ENCODE results near the gene ARRDC2. TPM values are rescaled to one million over a fixed set of nuclear protein-coding genes. Genes with fewer than 3 reads are reported as not detected.

ARRDC2 gene
- total RNA-seq, 6 experiments from 2014 or later = 5.3 to 8.1 (median 7.0) TPM

- Mint-ChIP-seq H3K4me3 (no peak overlapping the region), H3K36me3 (ENCODE audit: low read depth) (no peaks in the 10 kb centered on the region), H3K4me1 (ENCODE audit: low read depth) (no peaks in the 10 kb centered on the region), H3K9me3 (no peaks in the 10 kb centered on the region), H3K27ac (no peak overlapping the region), H3K27me3 (ENCODE audit: insufficient read depth) (peaks cover 11% of the 10 kb centered on the region)
- no peak for DNase-seq
- TF ChIP-seq CTCF (IDR thresholded peaks at IDR 0.05) = no peak
These were observed 33.4 kb upstream of the ARRDC2 start for GRCh38 chr19:17974551-17974950.

DNA sequence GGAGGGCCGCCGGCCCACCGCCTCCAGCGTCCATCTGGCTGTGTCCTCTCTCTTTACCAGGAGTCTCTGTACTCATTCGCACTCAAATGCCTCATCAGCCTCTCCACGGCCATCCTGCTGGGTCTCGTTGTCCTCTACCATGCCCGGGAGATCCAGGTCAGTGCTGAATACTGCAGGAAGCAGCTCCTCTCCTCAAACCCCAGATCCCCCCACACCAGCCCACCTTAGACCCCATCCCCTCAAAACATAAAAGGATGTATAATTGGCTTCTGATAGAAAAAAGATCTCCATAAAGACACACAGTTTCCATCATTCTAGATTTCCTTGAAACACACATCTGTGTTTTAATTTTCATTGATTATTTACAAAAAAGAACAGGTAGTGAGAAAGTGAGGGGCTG, 32.9 kb upstream of the ARRDC2 start:
- no peaks in the 10 kb centered on the region for H3K9me3 Mint-ChIP-seq
- H3K4me3 Mint-ChIP-seq = no peak overlapping the region
- TF ChIP-seq CTCF (IDR thresholded peaks at IDR 0.05) = no peak
- no peaks in the 10 kb centered on the region for H3K4me1 Mint-ChIP-seq (ENCODE audit: low read depth)
- no peaks in the 10 kb centered on the region for H3K36me3 Mint-ChIP-seq (ENCODE audit: low read depth)
- no peak overlapping the region for H3K27ac Mint-ChIP-seq
- peaks cover 11% of the 10 kb centered on the region for H3K27me3 Mint-ChIP-seq (ENCODE audit: insufficient read depth)
- DNase-seq = no peak

DNA sequence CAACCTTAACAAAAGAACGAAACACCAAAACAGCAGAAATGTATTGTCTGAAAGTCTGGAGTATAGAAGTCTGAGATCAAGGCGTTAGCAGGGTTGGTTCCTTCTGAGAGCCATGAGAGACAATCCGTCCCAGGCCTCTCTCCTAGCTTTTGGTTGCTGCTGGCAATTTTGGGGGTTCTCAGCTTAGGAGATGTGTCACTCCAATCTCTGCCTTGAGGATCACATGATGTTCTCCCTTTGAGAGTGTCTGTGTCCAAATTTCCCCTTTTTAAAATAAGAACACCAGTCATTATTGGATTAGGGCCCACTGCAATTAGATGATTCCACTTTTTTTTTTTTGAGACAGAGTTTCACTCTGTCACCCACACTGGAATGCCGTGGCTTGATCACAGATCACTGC, 30.9 kb upstream of the ARRDC2 start:
- peaks cover 16% of the 10 kb centered on the region for H3K27me3 Mint-ChIP-seq (ENCODE audit: insufficient read depth)
- H3K9me3 Mint-ChIP-seq = no peaks in the 10 kb centered on the region
- no peaks in the 10 kb centered on the region for H3K4me1 Mint-ChIP-seq (ENCODE audit: low read depth)
- no peaks in the 10 kb centered on the region for H3K36me3 Mint-ChIP-seq (ENCODE audit: low read depth)
- no peak for TF ChIP-seq CTCF (IDR thresholded peaks at IDR 0.05)
- no peak for DNase-seq
- H3K27ac Mint-ChIP-seq = no peak overlapping the region
- no peak overlapping the region for H3K4me3 Mint-ChIP-seq

DNA sequence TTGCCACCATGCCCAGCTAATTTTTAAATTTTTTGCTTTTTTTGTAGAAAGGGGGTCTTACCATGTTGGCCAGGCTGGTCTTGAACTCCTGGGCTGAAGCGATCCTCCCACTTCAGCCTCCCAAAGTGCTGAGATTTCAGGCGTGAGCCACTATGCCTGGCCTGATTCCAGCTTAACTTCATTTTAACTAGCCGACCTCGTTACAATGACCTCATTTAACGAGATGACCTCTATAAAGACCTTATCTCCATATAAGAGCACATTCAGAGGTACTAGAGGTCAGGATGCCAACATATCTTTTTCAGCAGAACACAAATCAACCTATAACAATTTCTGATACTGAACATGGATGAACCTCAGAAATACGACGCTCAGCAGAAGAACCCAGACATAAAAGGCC, 30.5 kb upstream of the ARRDC2 start:
- Mint-ChIP-seq H3K27ac (no peak overlapping the region), H3K4me1 (ENCODE audit: low read depth) (no peaks in the 10 kb centered on the region), H3K9me3 (no peaks in the 10 kb centered on the region), H3K27me3 (ENCODE audit: insufficient read depth) (peaks cover 15% of the 10 kb centered on the region), H3K36me3 (ENCODE audit: low read depth) (no peaks in the 10 kb centered on the region), H3K4me3 (no peak overlapping the region)
- no peak for TF ChIP-seq CTCF (IDR thresholded peaks at IDR 0.05)
- no peak for DNase-seq

DNA sequence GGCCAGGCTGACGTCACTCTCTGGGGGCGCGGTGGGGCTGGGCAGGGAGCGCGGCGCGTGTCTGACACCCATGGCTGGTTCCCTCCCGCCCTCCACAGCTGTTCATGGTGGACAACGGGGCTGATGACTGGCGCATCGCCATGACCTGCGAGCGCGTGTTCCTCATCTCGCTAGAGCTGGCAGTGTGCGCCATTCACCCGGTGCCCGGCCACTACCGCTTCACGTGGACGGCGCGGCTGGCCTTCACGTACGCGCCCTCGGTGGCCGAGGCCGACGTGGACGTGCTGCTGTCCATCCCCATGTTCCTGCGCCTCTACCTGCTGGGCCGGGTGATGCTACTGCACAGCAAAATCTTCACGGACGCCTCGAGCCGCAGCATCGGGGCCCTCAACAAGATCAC, 26.4 kb upstream of the ARRDC2 start:
- Mint-ChIP-seq H3K27me3 (ENCODE audit: insufficient read depth) (peaks cover 5% of the 10 kb centered on the region; the same call in 1 of the 2 replicates), H3K4me1 (ENCODE audit: low read depth) (no peaks in the 10 kb centered on the region)
- TF ChIP-seq CTCF (IDR thresholded peaks at IDR 0.05) = no peak

GRCh38 chr19:17982430-17982829, 25.5 kb upstream of the ARRDC2 start:
- H3K4me1 Mint-ChIP-seq (ENCODE audit: low read depth) = no peaks in the 10 kb centered on the region
- H3K36me3 Mint-ChIP-seq (ENCODE audit: low read depth) = no peaks in the 10 kb centered on the region
- H3K4me3 Mint-ChIP-seq = no peak overlapping the region
- H3K27me3 Mint-ChIP-seq (ENCODE audit: insufficient read depth) = peaks cover 5% of the 10 kb centered on the region; the same call in 1 of the 2 replicates
- no peak overlapping the region for H3K27ac Mint-ChIP-seq
- H3K9me3 Mint-ChIP-seq = no peaks in the 10 kb centered on the region
- no peak for TF ChIP-seq CTCF (IDR thresholded peaks at IDR 0.05)
- DNase-seq = no peak

More for the DNA sequence above, 26.4 kb upstream of the ARRDC2 start:
- Mint-ChIP-seq H3K4me3 (no peak overlapping the region), H3K27ac (no peak overlapping the region), H3K36me3 (ENCODE audit: low read depth) (no peaks in the 10 kb centered on the region), H3K9me3 (no peaks in the 10 kb centered on the region)
- no peak for DNase-seq
